ENCODE results near the gene TMC1.

GRCh38 chr9:72649127-72649442 lies 127.7 kb downstream of the TMC1 start:
- TF ChIP-seq EGR1 (IDR thresholded peaks at IDR 0.05) = no peak
- TF ChIP-seq REST (IDR thresholded peaks at IDR 0.05; ENCODE audit: low read depth) = no peak
- no peak for TF ChIP-seq NFIC (IDR thresholded peaks at IDR 0.05)
- TF ChIP-seq RAD21 (IDR thresholded peaks at IDR 0.05; ENCODE audit: low read depth) = no peak
- no peak for TF ChIP-seq CREB1 (IDR thresholded peaks at IDR 0.05; ENCODE audit: low read depth)

Data from Ishikawa (cell line).